PFSK-1 (cell line): ENCODE measurements around the gene CLIP1.

Source experiments
- FOXP2 ChIP-seq: optimal IDR thresholded peaks from 2 replicates; pipeline ENCODE3; 2011; ENCODE audit warnings: borderline replicate concordance, control low read depth, inconsistent platforms; ENCODE audit not compliant: insufficient read depth; ENCODE audit errors: extremely low read length, extremely low read depth
- POLR2AphosphoS5 ChIP-seq: IDR thresholded peaks from 2 replicates; pipeline ENCODE4 v1.6.1; 2012; ENCODE audit warnings: low read depth, mild to moderate bottlenecking, control low read depth, low read length, moderate library complexity
- REST ChIP-seq, 2 experiments: IDR thresholded peaks; 2 replicates each; pipeline versions ENCODE4 v1.6.1 to v1.8.0; 2011 to 2012; ENCODE audit warnings: low read depth in 2 of 2, low read length in 2 of 2, control low read depth in 1 of 2, inconsistent platforms in 1 of 2, mild to moderate bottlenecking in 1 of 2, moderate library complexity in 1 of 2; ENCODE audit not compliant: insufficient read depth in 1 of 2
- SIN3A ChIP-seq: IDR thresholded peaks from 2 replicates; pipeline ENCODE4 v1.6.1; 2012; ENCODE audit warnings: mild to moderate bottlenecking, low read length, moderate library complexity, borderline replicate concordance; ENCODE audit not compliant: insufficient read depth
- TAF1 ChIP-seq: IDR thresholded peaks from 2 replicates; pipeline ENCODE4 v1.6.1; 2012; ENCODE audit warnings: low read length, control low read depth, borderline replicate concordance; ENCODE audit not compliant: insufficient read depth

Gene CLIP1

DNA sequence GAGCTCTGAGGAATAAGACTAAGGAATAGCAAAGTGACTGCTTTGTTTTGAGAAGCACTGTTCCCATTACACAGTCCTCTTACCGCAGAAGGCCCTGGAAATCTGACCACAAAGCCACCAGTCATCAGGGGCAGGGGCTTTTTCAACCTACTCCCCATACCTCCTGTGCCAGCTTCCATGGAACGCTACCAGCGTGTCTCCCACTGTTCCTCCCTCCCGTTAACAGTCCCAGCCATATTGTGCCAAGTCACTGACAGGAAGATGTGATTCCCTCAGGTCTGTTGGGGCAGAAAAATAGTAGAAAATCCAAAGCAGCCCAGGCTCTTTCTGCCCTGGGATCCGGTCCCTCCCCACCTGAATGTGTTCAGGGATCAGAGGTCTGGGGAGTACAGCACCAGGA, 109.5 kb downstream of the CLIP1 start:
- TF ChIP-seq FOXP2 (no peak), SIN3A (no peak), TAF1 (no peak), POLR2AphosphoS5 (no peak), REST (IDR thresholded peaks at IDR 0.05; ENCODE audit: insufficient read depth in 1 of 2, low read depth in 2 of 2, low read length in 2 of 2) (no peak)

DNA sequence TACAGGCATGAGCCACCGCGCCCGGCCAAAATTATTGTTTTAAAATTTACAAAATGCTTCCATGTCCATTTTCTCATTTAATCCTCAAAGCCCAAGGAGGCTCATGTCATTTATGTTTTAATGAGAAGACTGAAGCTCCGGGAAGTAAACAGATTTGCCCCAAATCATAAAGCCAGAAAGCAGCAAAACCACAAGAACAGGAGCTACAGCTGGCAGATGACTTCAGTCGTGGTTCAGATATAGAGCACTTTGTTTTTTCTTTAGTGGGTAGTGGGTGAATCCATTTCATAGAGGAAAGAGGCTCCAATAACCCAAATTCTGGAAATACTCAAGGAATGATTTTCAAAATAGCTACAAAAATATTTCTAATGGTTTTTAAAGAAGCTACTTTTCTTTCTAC, 110.8 kb downstream of the CLIP1 start:
- TF ChIP-seq POLR2AphosphoS5 (no peak), TAF1 (no peak), FOXP2 (no peak), REST (IDR thresholded peaks at IDR 0.05; ENCODE audit: insufficient read depth in 1 of 2, low read depth in 2 of 2, low read length in 2 of 2) (no peak), SIN3A (no peak)

DNA sequence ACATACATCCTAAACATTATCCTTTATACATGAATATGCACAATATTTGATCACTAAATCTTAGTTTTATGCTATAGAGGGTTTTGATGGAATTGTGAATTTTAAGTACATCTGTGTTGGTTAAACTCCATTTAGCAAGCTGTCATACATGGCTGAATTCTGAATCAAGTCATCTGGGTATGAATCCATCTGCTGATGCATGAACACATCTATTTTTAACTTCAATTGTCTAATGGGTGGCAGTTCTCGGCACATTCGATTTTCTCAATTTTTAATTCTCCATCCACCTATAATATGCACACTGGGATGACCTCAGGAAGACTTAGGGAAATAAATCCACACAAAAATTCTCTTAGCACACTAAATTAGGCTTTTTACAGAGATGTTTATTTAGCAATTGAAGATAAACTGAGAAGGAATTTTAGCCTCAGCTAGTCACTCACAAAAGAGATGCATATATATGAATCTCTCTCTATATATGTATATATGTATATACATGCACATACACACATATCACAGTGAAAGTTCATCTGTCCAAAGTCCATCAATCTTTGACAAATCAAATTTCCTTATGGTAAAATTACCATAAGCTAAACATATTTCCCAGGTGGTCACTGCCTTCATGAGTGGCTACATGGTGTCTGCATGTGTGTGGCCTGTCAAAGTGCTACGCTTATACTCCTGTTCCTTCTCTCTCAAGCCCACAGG, 111.7 kb downstream of the CLIP1 start:
- no peak for TF ChIP-seq REST (IDR thresholded peaks at IDR 0.05; ENCODE audit: insufficient read depth in 1 of 2, low read depth in 2 of 2, low read length in 2 of 2)
- no peak for TF ChIP-seq TAF1
- TF ChIP-seq FOXP2, result no peak
- no peak for TF ChIP-seq SIN3A
- no peak for TF ChIP-seq POLR2AphosphoS5

- no peak for TF ChIP-seq REST (IDR thresholded peaks at IDR 0.05; ENCODE audit: insufficient read depth in 1 of 2, low read depth in 2 of 2, low read length in 2 of 2)
- no peak for TF ChIP-seq POLR2AphosphoS5
- TF ChIP-seq TAF1, result no peak
- no peak for TF ChIP-seq SIN3A
- TF ChIP-seq FOXP2, result no peak
These were observed 112.8 kb downstream of the CLIP1 start for GRCh38 chr12:122309564-122310121.
